ENCODE results near the gene ZBTB37.

GRCh38 chr1:173884701-173885100 lies 16.5 kb downstream of the ZBTB37 start:
- TF ChIP-seq CTCF (conservative IDR thresholded peaks at IDR 0.05; ENCODE audit: low read depth, low read length) (no peak), MAZ (IDR thresholded peaks at IDR 0.05; ENCODE audit: borderline replicate concordance, low read depth, low read length) (no peak), NFE2L2 (IDR thresholded peaks at IDR 0.05; ENCODE audit: low read depth, low read length) (no peak), FOS (IDR thresholded peaks at IDR 0.05; ENCODE audit: low read depth, low read length) (no peak), POLR2A (IDR thresholded peaks at IDR 0.05; ENCODE audit: low read depth, low read length) (no peak), CHD1 (IDR thresholded peaks at IDR 0.05; ENCODE audit: low read depth, low read length) (no peak), SMC3 (IDR thresholded peaks at IDR 0.05; ENCODE audit: low read depth, low read length) (no peak), CEBPB (IDR thresholded peaks at IDR 0.05; ENCODE audit: low read depth, low read length) (no peak), RAD21 (IDR thresholded peaks at IDR 0.05; ENCODE audit: low read length) (no peak), MXI1 (IDR thresholded peaks at IDR 0.05; ENCODE audit: borderline replicate concordance, low read depth, low read length) (no peak)
- TF ChIP-seq, protein P1, sequence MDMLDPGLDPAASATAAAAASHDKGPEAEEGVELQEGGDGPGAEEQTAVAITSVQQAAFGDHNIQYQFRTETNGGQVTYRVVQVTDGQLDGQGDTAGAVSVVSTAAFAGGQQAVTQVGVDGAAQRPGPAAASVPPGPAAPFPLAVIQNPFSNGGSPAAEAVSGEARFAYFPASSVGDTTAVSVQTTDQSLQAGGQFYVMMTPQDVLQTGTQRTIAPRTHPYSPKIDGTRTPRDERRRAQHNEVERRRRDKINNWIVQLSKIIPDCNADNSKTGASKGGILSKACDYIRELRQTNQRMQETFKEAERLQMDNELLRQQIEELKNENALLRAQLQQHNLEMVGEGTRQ (IDR thresholded peaks at IDR 0.05; ENCODE audit: low read depth, low read length), result no peak

All from IMR-90 (cell line).